DND-41 (cell line): ENCODE data around the gene KIF13A.

ENCODE experiments used
- ATAC-seq: fragments of 200-7000 bp; cut with Tn5 transposase; 3 replicates; pipeline ENCODE4 v1.9.1; 2021; ENCODE audit warnings: low read depth; ENCODE audit not compliant: insufficient read depth
- DNase-seq: peaks from one replicate; pipeline ENCODE4 v3.0.0-alpha.2; 2020
- H2AFZ ChIP-seq: 2 replicates; pipeline ENCODE4 v1.6.0; 2012; ENCODE audit warnings: low read depth, low read length
- H3K27ac ChIP-seq: 2 replicates; pipeline ENCODE4 v1.5.1; 2012; ENCODE audit warnings: low read length, inconsistent platforms
- H3K27me3 ChIP-seq: fragments of 200-600 bp; sonication (generic); 2 replicates; pipeline ENCODE4 v1.6.0; 2012; ENCODE audit warnings: low read length, mild to moderate bottlenecking, inconsistent platforms; ENCODE audit not compliant: insufficient read depth, poor library complexity
- H3K36me3 ChIP-seq: 2 replicates; pipeline ENCODE4 v1.5.1; 2012; ENCODE audit warnings: low read length, inconsistent platforms; ENCODE audit not compliant: insufficient read depth
- H3K4me1 ChIP-seq: 2 replicates; pipeline ENCODE4 v1.5.1; 2012; ENCODE audit warnings: mild to moderate bottlenecking, low read length; ENCODE audit not compliant: insufficient read depth
- H3K4me2 ChIP-seq: 2 replicates; pipeline ENCODE4 v1.6.0; 2012; ENCODE audit warnings: mild to moderate bottlenecking, moderate library complexity, low read length, inconsistent platforms; ENCODE audit not compliant: insufficient read depth
- H3K4me3 ChIP-seq, 2 experiments: fragments of 200-600 bp in 1 of 2; shearing (Covaris generic) in 1 of 2; 2 replicates each; pipeline ENCODE4 v1.5.1; 2012 to 2016; ENCODE audit warnings: inconsistent platforms in 2 of 2, low read length in 2 of 2, mild to moderate bottlenecking in 2 of 2, low read depth in 1 of 2, moderate library complexity in 1 of 2
- H3K79me2 ChIP-seq: 2 replicates; pipeline ENCODE4 v1.6.0; 2012; ENCODE audit warnings: low read length, inconsistent platforms; ENCODE audit not compliant: insufficient read depth
- H3K9ac ChIP-seq: 2 replicates; pipeline ENCODE4 v1.6.0; 2012; ENCODE audit warnings: low read depth, mild to moderate bottlenecking, inconsistent platforms, low read length, moderate library complexity
- H3K9me3 ChIP-seq: 2 replicates; pipeline ENCODE4 v1.5.1; 2012; ENCODE audit warnings: low read length, moderate library complexity, mild to moderate bottlenecking, inconsistent platforms; ENCODE audit not compliant: insufficient read depth, severe bottlenecking
- H4K20me1 ChIP-seq: 2 replicates; pipeline ENCODE4 v1.6.0; 2012; ENCODE audit warnings: low read length; ENCODE audit not compliant: insufficient read depth
- CTCF ChIP-seq: IDR thresholded peaks from 2 replicates; pipeline ENCODE4 v1.5.1; 2012; ENCODE audit warnings: borderline replicate concordance, low read length, moderate library complexity, mild to moderate bottlenecking; ENCODE audit not compliant: poor library complexity, severe bottlenecking; ENCODE audit errors: extremely low read depth
- EZH2 ChIP-seq: IDR thresholded peaks from 3 replicates; pipeline ENCODE4 v1.6.1; 2012; ENCODE audit warnings: borderline replicate concordance, low read depth, mild to moderate bottlenecking, moderate library complexity, low read length, inconsistent platforms; ENCODE audit not compliant: severe bottlenecking

The KIF13A gene

GRCh38 chr6:17878734-17879133, 108.7 kb downstream of the KIF13A start:
- H3K4me3 ChIP-seq = no peak overlapping the region
- H2AFZ ChIP-seq = no peak overlapping the region
- H3K79me2 ChIP-seq = no peaks in the 10 kb centered on the region
- no peaks in the 10 kb centered on the region for H3K9me3 ChIP-seq
- H3K27ac ChIP-seq = no peak overlapping the region
- H3K4me1 ChIP-seq = no peaks in the 10 kb centered on the region
- H3K4me2 ChIP-seq = no peak overlapping the region
- no peak overlapping the region for H3K9ac ChIP-seq
- H4K20me1 ChIP-seq = no peaks in the 10 kb centered on the region
- H3K36me3 ChIP-seq = no peaks in the 10 kb centered on the region
- DNase-seq = no peak
- no peak for ATAC-seq
- no peak for TF ChIP-seq EZH2
- H3K27me3 ChIP-seq = no peaks in the 10 kb centered on the region

- TF ChIP-seq CTCF (no peak), EZH2 (no peak)
- Histone ChIP-seq H3K9me3 (no peaks in the 10 kb centered on the region), H3K4me2 (no peak overlapping the region), H3K9ac (no peak overlapping the region), H3K27ac (no peak overlapping the region), H3K4me3 (no peak overlapping the region), H3K36me3 (no peaks in the 10 kb centered on the region), H3K79me2 (no peaks in the 10 kb centered on the region), H4K20me1 (no peaks in the 10 kb centered on the region), H3K4me1 (no peaks in the 10 kb centered on the region), H2AFZ (no peak overlapping the region), H3K27me3 (no peaks in the 10 kb centered on the region)
- DNase-seq (no peak), ATAC-seq (no peak)
Measured at GRCh38 chr6:17877895-17878440, 109.5 kb downstream of the KIF13A start.

- H3K27me3 ChIP-seq = no peaks in the 10 kb centered on the region
- H3K9ac ChIP-seq = no peak overlapping the region
- no peak overlapping the region for H2AFZ ChIP-seq
- no peaks in the 10 kb centered on the region for H3K9me3 ChIP-seq
- H3K4me1 ChIP-seq = no peaks in the 10 kb centered on the region
- H3K79me2 ChIP-seq = no peaks in the 10 kb centered on the region
- DNase-seq = no peak
- no peak overlapping the region for H3K4me3 ChIP-seq
- no peak overlapping the region for H3K27ac ChIP-seq
- ATAC-seq = no peak
- TF ChIP-seq CTCF = no peak
- no peak overlapping the region for H3K4me2 ChIP-seq
- no peaks in the 10 kb centered on the region for H4K20me1 ChIP-seq
- H3K36me3 ChIP-seq = no peaks in the 10 kb centered on the region
Measured at GRCh38 chr6:17877196-17877894, 110.1 kb downstream of the KIF13A start.

GRCh38 chr6:17874753-17875152, 112.7 kb downstream of the KIF13A start:
- H3K9ac ChIP-seq = no peak overlapping the region
- TF ChIP-seq EZH2 (no peak), CTCF (no peak)
- no peak overlapping the region for H3K4me2 ChIP-seq
- no peak overlapping the region for H2AFZ ChIP-seq
- H3K79me2 ChIP-seq = no peaks in the 10 kb centered on the region
- no peak for ATAC-seq
- no peak overlapping the region for H3K27ac ChIP-seq
- DNase-seq = no peak
- H3K4me1 ChIP-seq = no peaks in the 10 kb centered on the region
- no peaks in the 10 kb centered on the region for H3K27me3 ChIP-seq
- no peaks in the 10 kb centered on the region for H4K20me1 ChIP-seq
- no peak overlapping the region for H3K4me3 ChIP-seq
- no peaks in the 10 kb centered on the region for H3K36me3 ChIP-seq
- no peaks in the 10 kb centered on the region for H3K9me3 ChIP-seq
